Anterior cingulate cortex (tissue), 58 donors: ENCODE data around the gene ACADS.
A peak's percentile ranks its signal among the peaks of the same experiment; 100 is the strongest.

Source experiments
- DNase-seq, 58 donors: peaks; one replicate each; lab custom pipeline; 2025; lab: John Stamatoyannopoulos, UW

Gene ACADS

GRCh38 chr12:120749256-120749655, 23.6 kb downstream of the ACADS start:
- DNase-seq: no peak

GRCh38 chr12:120750806-120751205, 25.2 kb downstream of the ACADS start:
- no peak for DNase-seq

GRCh38 chr12:120751389-120751788, 25.8 kb downstream of the ACADS start:
- no peak for DNase-seq

- DNase-seq: no peak
These were observed 29.2 kb downstream of the ACADS start for GRCh38 chr12:120754792-120755191.

- no peak for DNase-seq
These were observed 29.6 kb downstream of the ACADS start for GRCh38 chr12:120755269-120755668.

- DNase-seq: no peak
These were observed 31.7 kb downstream of the ACADS start for GRCh38 chr12:120757226-120757742.

GRCh38 chr12:120757949-120758348, 32.3 kb downstream of the ACADS start:
- DNase-seq: no peak

GRCh38 chr12:120758798-120759590, 33.4 kb downstream of the ACADS start:
- no peak for DNase-seq

- no peak for DNase-seq
These were observed 34.1 kb downstream of the ACADS start for GRCh38 chr12:120759591-120760348.

GRCh38 chr12:120760349-120761254, 35.0 kb downstream of the ACADS start:
- DNase-seq: no peak

- DNase-seq: peak in 4 of 58 donors; percentile 14 to 44 (median 24)
These were observed 35.9 kb downstream of the ACADS start for GRCh38 chr12:120761519-120761934.

- no peak for DNase-seq
These were observed 36.5 kb downstream of the ACADS start for GRCh38 chr12:120762086-120762485.

GRCh38 chr12:120763250-120763649, 37.6 kb downstream of the ACADS start:
- no peak for DNase-seq

- no peak for DNase-seq
These were observed 39.2 kb downstream of the ACADS start for GRCh38 chr12:120764816-120765215.

- DNase-seq: no peak
These were observed 40.9 kb downstream of the ACADS start for GRCh38 chr12:120766566-120766965.

GRCh38 chr12:120767071-120768024, 41.7 kb downstream of the ACADS start:
- no peak for DNase-seq

- DNase-seq: no peak
These were observed 45.5 kb downstream of the ACADS start for GRCh38 chr12:120771097-120771496.

- DNase-seq: no peak
These were observed 48.7 kb downstream of the ACADS start for GRCh38 chr12:120774169-120774916.
